Naive thymus-derived CD8-positive, alpha-beta T cell (primary cell): Measurements from ENCODE around the gene ATP6V0E1. TPM values are rescaled to one million over a fixed set of nuclear protein-coding genes. Genes with fewer than 3 reads are reported as not detected.

ENCODE experiments used
- ATAC-seq, 2 donors: fragments of 150-1000 bp; cut with Tn5 transposase in 1 of 2; sonication (Bioruptor Pico), chemical (Tn5 transposase) in 1 of 2; 1 replicate in 1 of 2; 2 replicates in 1 of 2; pipeline ENCODE4 v1.10.0; 2021; ENCODE audit warnings: mild to moderate bottlenecking in 2 of 2, moderate library complexity in 2 of 2
- POLR2A ChIA-PET: fragments of 350-600 bp; sonication (Branson Sonifier 250); formaldehyde crosslinking; loops from one replicate; lab custom pipeline; 2021; ENCODE audit warnings: antibody characterized with exemption; lab: Charles Lee
- DNase-seq, 10 donors: peaks; one replicate each; pipeline versions ENCODE4 v3.0.0 to v3.0.0-alpha.2; 2020 to 2022
- H3K27ac Mint-ChIP-seq, 10 donors: one replicate each; pipeline ENCODE4 v1.8.0; 2020 to 2022; ENCODE audit warnings: mild to moderate bottlenecking in 10 of 10, mixed read lengths in 10 of 10, moderate library complexity in 4 of 10, inconsistent platforms in 1 of 10
- H3K27me3 Mint-ChIP-seq, 5 donors: one replicate each; pipeline ENCODE4 v1.8.0; 2021 to 2022; ENCODE audit warnings: mixed read lengths in 5 of 5
- H3K36me3 Mint-ChIP-seq, 3 donors: one replicate each; pipeline ENCODE4 v1.8.0; 2020 to 2022; ENCODE audit warnings: mixed read lengths in 3 of 3, mild to moderate bottlenecking in 2 of 3, inconsistent platforms in 1 of 3
- H3K4me1 Mint-ChIP-seq, 4 donors: one replicate each; pipeline ENCODE4 v1.8.0; 2021 to 2022; ENCODE audit warnings: mixed read lengths in 4 of 4
- H3K4me3 Mint-ChIP-seq, 10 donors: one replicate each; pipeline ENCODE4 v1.8.0; 2020 to 2022; ENCODE audit warnings: mild to moderate bottlenecking in 10 of 10, mixed read lengths in 10 of 10, moderate library complexity in 6 of 10, inconsistent platforms in 1 of 10
- H3K9me3 Mint-ChIP-seq, 9 donors: one replicate each; pipeline ENCODE4 v1.8.0; 2020 to 2022; ENCODE audit warnings: mixed read lengths in 9 of 9, mild to moderate bottlenecking in 3 of 9, inconsistent platforms in 1 of 9, moderate library complexity in 1 of 9
- polyA plus RNA-seq, 3 donors: library from polyadenylated mRNA; unstranded; fragments of 300-500 nt; fragmentation: Illumina TruSeq; gene quantifications; one replicate each; pipeline ENCODE4 v1.2.3, GENCODE V29; 2021
- total RNA-seq, 8 experiments: library from RNA in 2 of 8; stranded (reverse) in 2 of 8; gene quantifications; one replicate each; pipeline ENCODE4 v1.2.3 and lab custom pipeline; 2021 to 2026

ATP6V0E1 gene
- total and polyA plus RNA-seq, 5 experiments from 2014 or later, result 141 to 532 (median 411) TPM

- Mint-ChIP-seq H3K27me3 (no peaks in the 10 kb centered on the region), H3K4me3 (no peak overlapping the region), H3K27ac (peak overlapping the region in 1 of 10 donors; percentile 79), H3K4me1 (peaks cover 0 to 3% (median 0%) of the 10 kb centered on the region in 4 donors), H3K9me3 (no peaks in the 10 kb centered on the region), H3K36me3 (peaks cover 0 to 60% (median 7%) of the 10 kb centered on the region in 3 donors)
- ATAC-seq (no peak), DNase-seq (no peak)
- POLR2A ChIA-PET, result no interaction called here
These were observed 38.4 kb upstream of the ATP6V0E1 start for GRCh38 chr5:172945151-172945550.

DNA sequence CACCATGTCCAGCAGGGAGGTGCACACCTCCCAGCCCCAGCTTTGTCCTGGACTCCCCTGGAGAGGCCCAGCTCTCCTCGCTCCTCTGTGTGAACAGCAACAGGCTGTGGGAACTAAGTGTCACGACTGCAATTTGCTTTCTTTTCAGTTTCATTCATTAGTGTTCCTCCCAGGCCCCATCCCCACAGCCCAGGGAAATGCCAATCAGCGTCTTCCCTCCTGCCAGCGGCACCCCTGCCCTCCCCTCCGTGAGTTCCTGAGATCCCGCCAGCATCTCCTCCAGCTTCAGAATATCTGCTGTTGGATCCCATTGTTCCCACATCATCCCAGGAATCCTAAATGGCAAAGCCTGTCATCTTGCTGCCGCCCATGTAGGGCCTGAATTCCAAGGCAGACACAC is 37.4 kb upstream of the ATP6V0E1 start:
- DNase-seq (no peak), ATAC-seq (no peak)
- no peaks in the 10 kb centered on the region for H3K9me3 Mint-ChIP-seq
- H3K36me3 Mint-ChIP-seq, result peaks cover 0 to 61% (median 7%) of the 10 kb centered on the region in 3 donors
- peaks cover 0 to 3% (median 0%) of the 10 kb centered on the region in 4 donors for H3K4me1 Mint-ChIP-seq
- H3K27me3 Mint-ChIP-seq, result no peaks in the 10 kb centered on the region
- peak overlapping the region in 1 of 10 donors; percentile 25 for H3K4me3 Mint-ChIP-seq
- H3K27ac Mint-ChIP-seq, result no peak overlapping the region
- POLR2A ChIA-PET, result no interaction called here

- Mint-ChIP-seq H3K27me3 (no peaks in the 10 kb centered on the region), H3K27ac (peak overlapping the region in 1 of 10 donors; percentile 53), H3K4me1 (peaks cover 2 to 6% (median 4%) of the 10 kb centered on the region in 4 donors), H3K36me3 (peaks cover 0 to 43% (median 7%) of the 10 kb centered on the region in 3 donors), H3K9me3 (no peaks in the 10 kb centered on the region), H3K4me3 (no peak overlapping the region)
- DNase-seq (no peak), ATAC-seq (no peak)
- POLR2A ChIA-PET, result interaction anchor here (2.3 kb wide), 1 partner anchor 9 kb away, joined by 9 read pairs; the partner anchor contains the start of gene RPL26L1
These were observed 34.1 kb upstream of the ATP6V0E1 start for GRCh38 chr5:172949426-172949825.

GRCh38 chr5:172950176-172950965 is 33.2 kb upstream of the ATP6V0E1 start:
- no peak for DNase-seq
- Mint-ChIP-seq H3K36me3 (peaks cover 0 to 34% (median 7%) of the 10 kb centered on the region in 3 donors), H3K27ac (peak overlapping the region in 1 of 10 donors; percentile 65), H3K9me3 (no peaks in the 10 kb centered on the region), H3K27me3 (no peaks in the 10 kb centered on the region), H3K4me1 (peaks cover 2 to 11% (median 9%) of the 10 kb centered on the region in 4 donors), H3K4me3 (no peak overlapping the region)
- no peak for ATAC-seq
- POLR2A ChIA-PET, result interaction anchor here (1.5 kb wide), 1 partner anchor 9 kb away, joined by 6 read pairs; the partner anchor contains the start of gene RPL26L1

- Mint-ChIP-seq H3K27ac (peak overlapping the region in 2 of 10 donors; percentile 44 to 58), H3K4me1 (peaks cover 2 to 11% (median 9%) of the 10 kb centered on the region in 4 donors), H3K36me3 (peaks cover 0 to 24% (median 2%) of the 10 kb centered on the region in 3 donors), H3K4me3 (no peak overlapping the region), H3K27me3 (no peaks in the 10 kb centered on the region), H3K9me3 (no peaks in the 10 kb centered on the region)
- no peak for DNase-seq
- POLR2A ChIA-PET, result interaction anchor here (1.5 kb wide), 1 partner anchor 8 kb away, joined by 6 read pairs; the partner anchor contains the start of gene RPL26L1
- no peak for ATAC-seq
These were observed 32.1 kb upstream of the ATP6V0E1 start for GRCh38 chr5:172951371-172952033.

GRCh38 chr5:172952034-172952511 is 31.5 kb upstream of the ATP6V0E1 start:
- peaks cover 5 to 11% (median 10%) of the 10 kb centered on the region in 4 donors for H3K4me1 Mint-ChIP-seq
- no peak overlapping the region for H3K27ac Mint-ChIP-seq
- H3K4me3 Mint-ChIP-seq, result no peak overlapping the region
- POLR2A ChIA-PET, result no interaction called here
- ATAC-seq (no peak), DNase-seq (no peak)
- peaks cover 0 to 21% (median 2%) of the 10 kb centered on the region in 3 donors for H3K36me3 Mint-ChIP-seq
- H3K9me3 Mint-ChIP-seq, result no peaks in the 10 kb centered on the region
- no peaks in the 10 kb centered on the region for H3K27me3 Mint-ChIP-seq

- POLR2A ChIA-PET, result interaction anchor here (0.9 kb wide), 1 partner anchor 21 kb away, joined by 4 read pairs; no protein-coding TSS in a partner anchor
- H3K4me3 Mint-ChIP-seq, result peak overlapping the region in 1 of 10 donors; percentile 16
- peaks cover 0 to 11% (median 0%) of the 10 kb centered on the region in 3 donors for H3K36me3 Mint-ChIP-seq
These were observed 29.5 kb upstream of the ATP6V0E1 start for GRCh38 chr5:172953776-172954675.

DNA sequence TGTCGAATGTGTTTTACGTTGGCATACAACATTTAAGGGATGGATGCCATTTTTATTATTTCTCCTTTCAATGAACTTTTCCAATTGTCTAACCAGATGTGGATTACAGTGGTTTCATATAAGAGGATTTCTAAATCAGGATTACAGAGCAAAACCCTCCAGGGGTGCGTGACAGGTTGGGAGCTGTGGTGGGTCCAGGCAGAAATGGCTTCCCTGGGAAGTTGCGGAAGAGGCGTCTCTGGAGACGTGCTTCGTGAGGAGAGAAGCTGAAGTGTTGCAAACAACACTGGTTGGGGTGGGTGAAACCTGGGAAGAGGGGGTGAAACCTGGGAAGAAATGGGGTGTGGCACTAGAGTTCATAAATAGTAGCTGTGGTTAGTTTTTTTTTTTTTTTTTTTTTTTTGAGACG is 28.8 kb upstream of the ATP6V0E1 start:
- H3K27me3 Mint-ChIP-seq, result no peaks in the 10 kb centered on the region
- H3K27ac Mint-ChIP-seq, result peak overlapping the region in 2 of 10 donors; percentile 12 to 30
- H3K36me3 Mint-ChIP-seq, result peaks cover 0 to 9% (median 0%) of the 10 kb centered on the region in 3 donors
- ATAC-seq (no peak), DNase-seq (no peak)
- peaks cover 16 to 32% (median 22%) of the 10 kb centered on the region in 4 donors for H3K4me1 Mint-ChIP-seq
- H3K9me3 Mint-ChIP-seq, result no peaks in the 10 kb centered on the region
- no peak overlapping the region for H3K4me3 Mint-ChIP-seq
- POLR2A ChIA-PET, result interaction anchor here (0.9 kb wide), 1 partner anchor 21 kb away, joined by 4 read pairs; no protein-coding TSS in a partner anchor

More at GRCh38 chr5:172953776-172954675, 29.5 kb upstream of the ATP6V0E1 start:
- DNase-seq, result no peak
- no peak for ATAC-seq
- H3K27ac Mint-ChIP-seq, result peak overlapping the region in 5 of 10 donors; percentile 12 to 76 (median 30)
- peaks cover 11 to 27% (median 16%) of the 10 kb centered on the region in 4 donors for H3K4me1 Mint-ChIP-seq
- no peaks in the 10 kb centered on the region for H3K9me3 Mint-ChIP-seq
- H3K27me3 Mint-ChIP-seq, result no peaks in the 10 kb centered on the region

- Mint-ChIP-seq H3K9me3 (no peaks in the 10 kb centered on the region), H3K4me1 (peaks cover 21 to 47% (median 32%) of the 10 kb centered on the region in 4 donors), H3K36me3 (peaks cover 0 to 2% (median 0%) of the 10 kb centered on the region in 3 donors), H3K27me3 (no peaks in the 10 kb centered on the region), H3K4me3 (no peak overlapping the region), H3K27ac (no peak overlapping the region)
- POLR2A ChIA-PET, result interaction anchor here (0.7 kb wide), 1 partner anchor 86 kb away, joined by 3 read pairs; no protein-coding TSS in a partner anchor
- DNase-seq (no peak), ATAC-seq (no peak)
These were observed 27.3 kb upstream of the ATP6V0E1 start for GRCh38 chr5:172956228-172956627.

DNA sequence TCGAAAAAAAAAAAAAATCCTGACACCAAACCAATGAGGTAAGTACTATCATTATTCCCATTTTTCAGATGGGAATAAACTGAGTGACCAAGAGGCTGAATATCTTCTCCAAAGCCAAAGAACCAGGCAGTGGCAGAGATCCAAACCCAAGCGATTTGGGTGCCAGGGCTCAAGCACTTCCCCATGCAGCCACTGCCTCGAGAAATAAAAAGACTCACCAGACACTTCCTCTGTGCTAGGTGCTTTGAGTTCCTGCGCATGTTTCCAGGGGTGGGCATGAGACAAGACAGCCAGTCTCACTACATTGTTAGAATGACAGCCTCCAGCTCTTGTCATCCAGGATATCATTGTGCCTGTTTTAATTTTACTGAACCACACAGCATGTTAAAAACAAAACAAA is 26.6 kb upstream of the ATP6V0E1 start:
- H3K4me1 Mint-ChIP-seq, result peaks cover 27 to 54% (median 37%) of the 10 kb centered on the region in 4 donors
- H3K4me3 Mint-ChIP-seq, result peak overlapping the region in 6 of 10 donors; percentile 50 to 98 (median 70)
- ATAC-seq (no peak), DNase-seq (peak in 1 of 10 donors; percentile 20)
- no peaks in the 10 kb centered on the region for H3K27me3 Mint-ChIP-seq
- peaks cover 0 to 6% (median 0%) of the 10 kb centered on the region in 3 donors for H3K36me3 Mint-ChIP-seq
- no peaks in the 10 kb centered on the region for H3K9me3 Mint-ChIP-seq
- POLR2A ChIA-PET, result interaction anchor here (0.7 kb wide), 1 partner anchor 85 kb away, joined by 3 read pairs; no protein-coding TSS in a partner anchor
- peak overlapping the region in 8 of 10 donors; percentile 1 to 86 (median 24) for H3K27ac Mint-ChIP-seq

DNA sequence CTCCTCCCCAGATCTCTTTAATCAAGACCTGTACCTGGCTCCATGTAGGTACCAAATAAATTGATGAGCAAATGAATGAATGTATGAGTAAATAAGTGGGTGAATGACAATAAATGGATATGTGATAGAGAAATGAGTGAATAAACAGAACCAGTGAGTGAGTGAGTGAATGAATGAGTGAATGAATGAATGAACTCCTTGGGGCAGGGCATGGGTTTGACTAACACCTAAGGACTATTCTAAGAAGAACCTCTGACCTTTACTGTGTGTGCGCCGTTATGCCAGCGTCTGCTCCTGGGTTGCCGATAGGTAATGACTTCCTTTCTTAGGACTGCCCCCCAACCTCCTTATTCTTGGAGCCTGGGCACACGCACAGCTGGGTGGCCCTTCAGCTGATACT is 26.1 kb upstream of the ATP6V0E1 start:
- DNase-seq (no peak), ATAC-seq (no peak)
- H3K4me1 Mint-ChIP-seq, result peaks cover 27 to 56% (median 37%) of the 10 kb centered on the region in 4 donors
- peak overlapping the region in 8 of 10 donors; percentile 1 to 86 (median 30) for H3K27ac Mint-ChIP-seq
- POLR2A ChIA-PET, result no interaction called here
- peaks cover 0 to 5% (median 0%) of the 10 kb centered on the region in 3 donors for H3K36me3 Mint-ChIP-seq
- H3K27me3 Mint-ChIP-seq, result no peaks in the 10 kb centered on the region
- H3K9me3 Mint-ChIP-seq, result no peaks in the 10 kb centered on the region
- peak overlapping the region; percentile 1 to 98 (median 46) for H3K4me3 Mint-ChIP-seq
